ENCODE results near the gene KRTAP19-6. TPM values are rescaled to one million over a fixed set of nuclear protein-coding genes. Genes with fewer than 3 reads are reported as not detected.

KRTAP19-6 gene
- total RNA-seq, 1 experiment from 2014 or later = not detected

- 0 out of 7 replicates have a peak overlapping the region, but pooled peaks of 1 of the 3 experiments have one; percentile 32 for H3K27ac Mint-ChIP-seq
- H3K4ac ChIP-seq (ENCODE audit: low read depth, low read length) = no peak overlapping the region
- no peak overlapping the region for H3T11ph ChIP-seq (ENCODE audit: low read length)
- H3K23ac ChIP-seq (ENCODE audit: insufficient read length, low read depth, low read length) = no peak overlapping the region
- no peak overlapping the region for H3K4me3 Mint-ChIP-seq
- H3K9ac ChIP-seq (ENCODE audit: extremely low read depth, insufficient read length, low read length) = no peak overlapping the region
- no peak overlapping the region for H2BK5ac ChIP-seq (ENCODE audit: insufficient read length, low read length)
- H3K23me2 ChIP-seq (ENCODE audit: insufficient read length, low read depth, low read length, poor library complexity, severe bottlenecking) = no peaks in the 10 kb centered on the region
- H3K36me3 Mint-ChIP-seq (ENCODE audit: insufficient read depth in 1 of 3, low read depth in 3 of 3) = peaks cover 0 to 26% (median 0%) of the 10 kb centered on the region in 3 experiments; a peak in 3 of 7 replicates
- no peak overlapping the region for H3K18ac ChIP-seq (ENCODE audit: insufficient read length, low read depth, low read length)
- H3K27ac ChIP-seq (ENCODE audit: insufficient read length, low read depth, low read length) = no peak overlapping the region
- no peak for TF ChIP-seq CTCF (conservative IDR thresholded peaks at IDR 0.05)
- no peaks in the 10 kb centered on the region for H3K79me1 ChIP-seq (ENCODE audit: insufficient read depth, low read depth, low read length, poor library complexity, severe bottlenecking)
- no peak overlapping the region for H2BK120ac ChIP-seq (ENCODE audit: low read depth, low read length, poor library complexity, severe bottlenecking)
- H4K20me1 ChIP-seq (ENCODE audit: control insufficient read depth, insufficient read depth, insufficient read length) = no peaks in the 10 kb centered on the region
- H3K4me1 Mint-ChIP-seq = no peaks in the 10 kb centered on the region
- H4K91ac ChIP-seq (ENCODE audit: insufficient read length, low read depth, low read length) = no peak overlapping the region
- H3K56ac ChIP-seq (ENCODE audit: insufficient read length, low read depth, low read length) = no peak overlapping the region
- no peak for DNase-seq
- no peak overlapping the region for H2BK15ac ChIP-seq (ENCODE audit: low read depth, low read length)
- no peak overlapping the region for H2AFZ ChIP-seq (ENCODE audit: low read length)
- no peak overlapping the region for H3K14ac ChIP-seq (ENCODE audit: insufficient read depth, low read length)
- H3K4me2 ChIP-seq (ENCODE audit: insufficient read depth, insufficient read length, low read length) = no peak overlapping the region
- H4K8ac ChIP-seq (replicated peaks; ENCODE audit: insufficient read length, low read depth, low read length) = no peak overlapping the region
- H3K4me1 ChIP-seq (ENCODE audit: insufficient read depth, low read length) = no peaks in the 10 kb centered on the region
- no peaks in the 10 kb centered on the region for H3K79me2 ChIP-seq (ENCODE audit: insufficient read depth, low read length)
- no peaks in the 10 kb centered on the region; the same call in 1 of the 2 replicates for H3K27me3 Mint-ChIP-seq (ENCODE audit: low read depth)
- no peaks in the 10 kb centered on the region for H3K27me3 ChIP-seq (ENCODE audit: insufficient read depth, low read length)
- no peaks in the 10 kb centered on the region for H3K9me3 ChIP-seq (ENCODE audit: control insufficient read depth, low read depth, low read length)
- WGBS (ENCODE audit: extremely low coverage, insufficient read length, low lambda C conversion rate) = no CpG with 5 or more reads among the region's 1 CpG
- H4K5ac ChIP-seq (ENCODE audit: insufficient read length, low read depth, low read length) = no peak overlapping the region
- no peak overlapping the region for H2AK5ac ChIP-seq (ENCODE audit: insufficient read length, low read length)
- peaks cover 3 to 36% of the 10 kb centered on the region in 2 experiments; a peak in 3 of 5 replicates for H3K9me3 Mint-ChIP-seq
- H2BK12ac ChIP-seq (ENCODE audit: insufficient read length, low read depth, low read length) = peak overlapping the region; percentile 62
- no peak overlapping the region for H2BK20ac ChIP-seq (ENCODE audit: low read depth, low read length, poor library complexity, severe bottlenecking)
These were observed 11.1 kb upstream of the KRTAP19-6 start for GRCh38 chr21:30552782-30553181.

Data from H9 (cell line).